HG02623 (cell line): ENCODE data around the gene MBD3.

Source experiments
- ATAC-seq: cut with Tn5 transposase; IDR thresholded peaks from one replicate; pipeline ENCODE4 v1.9.1; 2021; ENCODE audit warnings: moderate library complexity; ENCODE audit not compliant: unreplicated experiment

MBD3 gene

DNA sequence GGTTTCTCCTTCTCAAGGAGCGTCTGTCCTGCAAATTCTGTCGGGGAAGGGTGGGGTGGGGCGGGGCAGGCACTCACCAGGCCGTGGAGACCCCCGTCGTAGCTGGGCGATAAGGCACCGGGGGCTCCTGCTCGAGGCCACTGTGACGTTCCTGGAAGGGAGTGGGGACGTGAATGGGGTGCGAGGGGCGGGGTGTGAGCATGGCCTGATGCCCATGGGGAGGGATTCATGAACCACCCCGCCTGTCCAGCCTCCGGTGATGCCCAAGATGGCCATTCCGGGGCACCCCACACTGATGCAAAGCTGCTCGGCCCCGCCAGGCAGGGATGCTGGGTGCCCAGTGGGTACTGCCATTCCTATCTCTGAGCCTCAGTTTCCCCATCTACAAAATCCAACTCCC, 27.0 kb upstream of the MBD3 start:
- ATAC-seq = no peak

DNA sequence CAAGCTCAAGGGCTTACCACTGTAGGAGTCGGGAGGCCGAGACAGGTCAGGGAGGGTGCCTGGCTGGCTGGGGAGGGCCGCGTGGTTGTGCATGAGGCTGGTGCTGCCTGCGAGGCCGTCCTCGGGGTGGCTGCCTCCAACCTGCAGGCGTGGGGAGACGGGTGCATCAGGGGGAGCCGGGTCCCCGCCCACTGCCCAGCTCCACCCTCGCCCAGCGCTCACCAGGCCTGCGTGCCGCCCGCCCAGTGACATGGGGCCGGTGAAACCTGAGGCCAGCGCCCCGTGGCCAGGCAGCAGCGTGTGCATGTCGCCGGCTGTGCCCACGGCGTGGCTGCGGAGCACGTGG, 26.4 kb upstream of the MBD3 start:
- no peak for ATAC-seq

DNA sequence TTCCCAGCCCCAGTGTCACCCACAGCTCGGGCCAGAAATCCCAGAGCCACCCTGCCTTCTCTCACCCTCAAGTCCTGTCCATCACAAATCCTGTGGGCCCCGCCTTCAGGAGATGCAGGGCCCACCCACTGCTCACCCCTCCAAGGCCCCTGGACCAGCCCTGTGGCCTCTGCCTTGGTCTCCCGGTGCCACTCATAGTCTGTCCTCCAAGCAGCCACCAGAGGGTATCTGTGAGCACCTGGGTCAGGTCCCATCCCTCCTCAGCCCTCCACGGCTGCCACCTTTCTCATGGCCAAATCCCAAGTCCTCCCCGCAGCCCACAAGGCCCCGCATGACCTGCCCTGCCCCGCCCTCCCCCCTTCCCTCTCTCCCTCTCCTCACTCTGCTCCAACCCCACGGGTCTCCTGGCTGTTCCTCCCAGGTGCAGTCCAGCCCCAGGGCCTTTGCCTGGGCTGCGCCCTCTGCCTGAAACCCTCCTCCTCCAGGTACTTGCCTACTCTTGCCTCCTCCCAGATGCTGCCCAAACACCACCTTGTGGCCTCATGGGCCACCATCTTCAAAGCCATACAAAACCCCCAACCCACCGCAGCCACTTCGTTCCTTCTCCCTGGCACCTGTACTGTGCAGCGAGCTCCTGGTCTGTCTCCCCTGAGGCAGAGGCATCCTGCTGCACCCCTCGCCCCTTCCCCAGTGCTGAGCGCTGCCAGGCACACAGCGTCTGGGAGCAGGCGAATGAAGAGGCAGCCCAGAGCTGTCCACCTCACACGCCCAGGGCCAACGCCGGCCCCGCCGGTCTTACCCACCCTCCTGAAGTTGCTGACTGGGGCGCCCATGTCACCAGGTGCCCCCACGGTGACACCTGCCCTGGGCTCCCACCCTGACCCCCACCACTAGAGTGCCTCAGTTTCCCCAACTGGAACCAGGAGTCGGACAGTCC, 25.8 kb upstream of the MBD3 start:
- ATAC-seq = no peak

DNA sequence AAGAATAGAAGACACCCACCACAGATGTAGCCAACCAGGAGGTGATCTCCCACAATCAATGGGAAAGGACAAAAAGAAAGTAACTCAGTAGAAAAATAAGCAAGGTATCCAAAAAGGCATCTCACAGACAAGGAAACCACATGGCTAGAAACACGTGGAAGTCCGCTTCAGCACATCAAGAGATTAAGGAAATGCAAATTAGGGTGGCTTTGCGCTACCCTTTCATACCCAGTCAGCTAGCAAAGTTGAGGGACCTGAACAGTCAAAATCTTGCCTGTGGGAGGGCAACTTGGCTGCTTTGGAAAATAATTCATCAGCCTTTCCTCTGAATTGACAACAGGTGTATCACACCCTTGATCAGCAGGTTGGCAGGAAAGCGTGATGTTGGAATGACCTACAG, 24.2 kb upstream of the MBD3 start:
- ATAC-seq = no peak

DNA sequence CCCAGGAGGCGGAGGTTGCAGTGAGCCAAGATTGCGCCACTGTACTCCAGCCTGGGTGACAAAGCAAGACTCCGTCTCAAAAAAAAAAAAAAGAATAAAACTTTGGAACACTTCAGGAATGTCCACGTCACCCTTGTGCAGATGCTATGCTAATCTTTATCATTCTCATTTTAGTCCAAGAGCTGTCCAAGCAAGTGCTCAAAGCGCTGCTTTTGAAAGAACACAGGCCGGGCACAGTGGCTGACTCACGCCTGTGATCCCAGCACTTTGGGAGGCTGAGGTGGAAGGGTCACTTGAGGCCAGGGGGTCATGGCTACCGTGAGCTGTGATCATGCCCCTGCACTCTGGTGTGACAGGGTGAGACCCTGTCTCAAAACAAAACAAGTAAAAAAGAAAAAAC, 23.7 kb upstream of the MBD3 start:
- ATAC-seq = no peak

DNA sequence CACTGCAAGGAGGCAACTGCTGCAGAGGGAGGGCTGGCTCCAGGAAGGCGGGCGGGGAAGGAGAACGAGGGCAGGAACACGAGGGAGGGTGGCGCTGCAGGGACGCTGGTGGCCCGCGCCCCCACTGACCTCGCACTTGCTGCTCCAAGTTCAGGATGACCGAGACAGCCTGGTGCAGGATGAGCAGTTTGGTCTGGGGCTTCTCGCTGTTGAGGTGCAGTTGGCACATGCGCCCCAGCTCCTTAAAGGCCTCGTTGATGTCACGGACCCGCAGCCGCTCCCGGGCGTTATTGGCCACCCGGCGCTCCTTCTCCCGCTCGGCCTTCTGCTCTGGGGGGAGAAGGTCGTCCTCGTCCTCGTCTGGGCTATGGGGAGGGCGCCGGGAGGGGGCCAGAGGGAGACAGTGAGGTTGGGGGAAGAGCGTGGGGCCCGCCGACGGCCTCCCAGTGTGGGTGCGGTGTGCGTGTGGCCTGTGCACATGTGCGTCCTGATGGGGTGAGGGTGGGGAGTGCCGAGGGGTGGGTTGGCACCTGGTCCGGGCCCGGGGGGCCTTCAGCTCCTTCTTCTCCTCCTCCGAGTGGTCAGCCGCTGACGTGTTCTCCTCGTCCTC, 22.6 kb upstream of the MBD3 start:
- no peak for ATAC-seq

DNA sequence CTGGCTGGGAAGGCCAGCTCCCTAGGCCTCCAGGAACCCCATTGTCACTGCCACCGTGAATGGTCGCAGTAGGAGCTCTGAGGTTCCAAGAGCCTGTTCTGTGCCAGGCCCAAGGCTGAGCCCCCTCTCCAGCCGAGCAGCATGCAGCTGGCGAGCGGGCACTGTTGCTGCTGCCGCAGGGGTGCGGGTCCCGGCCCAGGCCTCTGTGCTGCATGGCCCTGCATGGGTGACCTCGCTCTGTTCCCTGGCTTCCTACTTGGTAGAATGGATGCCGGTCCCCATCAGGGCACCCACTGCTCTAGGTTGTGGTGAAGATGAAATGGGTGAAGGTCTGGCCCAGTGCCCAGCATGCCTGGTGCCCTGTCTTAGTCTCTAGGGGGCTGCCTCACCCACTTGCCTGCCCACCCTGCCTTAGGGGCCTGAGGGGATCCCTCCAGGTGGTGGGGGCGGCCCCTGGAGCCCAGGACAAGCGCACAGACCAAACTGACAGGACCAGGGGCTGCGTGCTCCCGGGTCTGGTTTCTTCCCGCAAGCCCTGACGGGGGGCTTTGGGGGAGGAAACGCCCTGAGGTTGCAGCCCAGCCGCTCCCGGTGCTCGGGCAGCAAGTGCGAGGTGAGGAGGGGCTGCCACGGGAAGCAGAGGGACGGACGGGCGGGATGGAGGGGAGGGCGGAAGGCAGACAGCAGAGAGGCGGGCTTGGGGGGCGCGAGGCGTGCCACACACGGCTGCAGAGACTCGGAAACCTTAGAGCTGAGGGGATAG, 21.3 kb upstream of the MBD3 start:
- no peak for ATAC-seq

DNA sequence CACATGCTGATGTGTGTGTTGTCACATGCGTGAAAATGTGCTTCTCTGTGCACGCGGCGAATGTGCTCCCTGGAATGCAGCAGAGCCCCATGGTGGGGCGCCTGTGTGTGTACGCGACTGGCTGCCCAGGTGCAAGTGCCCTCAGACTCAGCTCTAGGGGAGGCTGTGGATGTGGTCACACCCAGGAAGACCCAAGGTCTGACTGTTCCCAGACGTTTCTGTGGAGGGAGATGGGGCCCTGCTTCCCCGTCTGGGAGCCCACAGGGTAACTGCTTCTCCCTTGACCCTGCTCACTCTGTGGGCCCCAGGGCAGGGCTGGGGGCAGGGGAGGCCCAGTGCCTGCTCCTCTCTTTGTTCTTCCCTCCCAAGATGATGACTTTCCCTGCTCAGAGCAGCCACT, 20.5 kb upstream of the MBD3 start:
- ATAC-seq = no peak

DNA sequence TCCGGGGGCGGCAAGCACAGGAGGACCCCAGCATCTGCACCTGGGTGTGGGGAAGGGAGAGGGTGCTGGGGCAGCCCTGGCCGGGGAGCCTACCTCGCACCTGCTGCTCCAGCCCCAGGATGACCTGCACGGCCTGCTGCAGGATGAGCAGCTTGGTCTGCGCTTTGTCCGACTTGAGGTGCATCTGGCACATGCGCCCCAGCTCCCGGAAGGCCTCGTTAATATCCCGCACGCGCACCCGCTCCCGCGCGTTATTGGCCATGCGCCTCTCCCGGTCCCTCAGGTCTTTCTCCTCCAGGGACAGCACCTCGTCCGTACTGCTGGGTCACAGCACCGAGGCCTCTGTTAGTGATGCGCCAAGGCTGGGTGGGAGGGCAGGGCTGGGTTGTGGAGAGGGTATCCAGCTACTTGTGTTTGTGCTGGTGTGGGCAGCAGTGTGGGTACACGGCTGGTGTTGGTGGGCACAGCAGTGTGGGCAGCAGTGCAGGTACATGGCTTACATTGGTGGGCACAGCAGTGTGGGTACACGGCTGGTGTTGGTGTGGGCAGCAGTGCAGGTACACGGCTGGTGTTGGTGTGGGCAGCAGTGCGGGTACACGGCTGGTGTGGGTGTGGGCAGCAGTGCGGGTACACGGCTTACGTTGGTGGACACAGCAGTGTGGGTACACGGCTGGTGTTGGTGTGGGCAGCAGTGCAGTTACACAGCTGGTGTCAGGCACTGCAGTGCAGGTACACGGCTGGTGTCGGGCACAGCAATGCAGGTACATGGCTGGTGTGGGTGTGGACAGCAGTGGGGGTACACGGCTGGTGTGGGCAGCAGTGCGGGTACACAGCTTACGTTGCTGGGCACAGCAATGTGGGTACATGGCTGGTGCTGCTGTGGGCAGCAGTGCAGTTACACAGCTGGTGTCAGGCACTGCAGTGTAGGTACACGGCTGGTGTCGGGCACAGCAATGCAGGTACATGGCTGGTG, 19.7 kb upstream of the MBD3 start:
- no peak for ATAC-seq

DNA sequence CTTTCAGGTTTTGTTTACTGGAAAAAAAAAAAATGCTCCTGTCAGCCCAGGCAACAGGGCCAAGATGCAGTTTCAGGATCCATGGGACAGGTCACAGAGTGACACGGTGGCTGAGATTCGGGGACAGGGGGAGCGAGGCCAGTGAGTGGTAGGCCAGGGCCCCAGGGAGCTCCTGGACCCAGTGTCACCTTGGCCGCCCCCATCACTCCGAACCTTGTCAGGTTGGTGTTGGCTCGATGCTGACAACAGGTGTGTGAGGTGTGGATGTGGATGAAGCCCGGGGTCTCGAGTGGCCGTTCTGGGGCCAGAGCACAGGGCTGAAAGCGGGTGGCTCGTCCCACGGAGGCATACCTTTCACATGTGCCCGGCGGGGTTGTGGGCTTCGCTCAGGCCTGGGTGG, 18.7 kb upstream of the MBD3 start:
- ATAC-seq = no peak

DNA sequence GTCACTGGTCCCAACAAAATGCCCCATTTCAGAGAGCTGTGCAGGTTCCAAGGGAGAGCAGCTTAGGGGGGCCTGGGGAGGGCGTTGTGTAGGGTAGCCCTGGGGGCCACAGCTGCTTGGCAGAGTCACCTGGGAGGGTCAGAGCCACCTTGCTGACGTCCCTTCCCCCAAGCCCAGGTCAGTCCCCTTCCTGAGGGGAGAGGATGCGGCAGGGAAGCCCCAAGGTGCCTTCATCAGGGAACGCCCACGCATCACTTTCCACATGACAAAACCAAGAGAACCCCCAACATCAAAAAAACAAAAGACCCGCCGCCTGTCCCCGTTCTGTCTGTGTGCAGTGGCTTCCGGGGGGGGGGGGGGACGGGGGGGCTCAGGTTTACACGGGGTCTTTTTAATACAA, 17.9 kb upstream of the MBD3 start:
- ATAC-seq = no peak

DNA sequence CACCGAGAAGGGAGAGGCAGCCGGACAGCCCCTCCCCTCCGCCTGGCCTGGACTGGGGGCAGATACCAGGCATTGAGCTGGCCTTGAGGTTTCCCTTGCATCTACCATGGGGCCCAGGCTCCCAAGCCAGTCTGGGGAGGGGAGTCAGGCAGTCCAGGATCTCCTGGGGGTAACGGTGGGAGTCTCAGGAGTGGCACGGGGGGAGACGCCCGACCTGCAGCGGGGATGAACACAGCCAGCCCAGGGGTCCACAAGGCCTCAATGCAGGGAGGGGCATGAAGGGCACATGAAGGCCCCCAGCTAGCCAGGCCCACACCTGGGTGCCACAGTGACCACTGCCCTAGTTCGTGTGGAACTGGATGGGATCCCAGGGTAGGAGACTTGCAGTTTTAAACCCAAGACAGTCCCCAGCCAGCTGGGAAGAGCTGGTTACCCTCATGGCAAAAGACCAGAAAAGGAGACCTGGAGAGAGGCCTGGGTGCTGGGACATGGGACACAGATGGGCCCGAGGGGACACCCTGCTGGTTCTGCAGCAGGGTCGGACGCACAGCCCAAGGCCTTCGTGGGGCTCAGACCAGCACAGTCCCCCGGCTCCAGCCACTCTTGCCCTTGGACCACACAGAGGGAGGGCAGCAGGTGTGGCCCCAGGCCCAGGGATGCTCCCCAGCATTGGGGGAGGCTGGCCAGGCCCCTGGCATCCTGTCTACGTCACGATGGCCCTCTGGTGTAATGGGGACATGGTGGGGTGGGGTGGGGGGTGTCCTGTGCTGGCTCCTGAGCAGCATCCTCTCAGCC, 17.2 kb upstream of the MBD3 start:
- no peak for ATAC-seq

DNA sequence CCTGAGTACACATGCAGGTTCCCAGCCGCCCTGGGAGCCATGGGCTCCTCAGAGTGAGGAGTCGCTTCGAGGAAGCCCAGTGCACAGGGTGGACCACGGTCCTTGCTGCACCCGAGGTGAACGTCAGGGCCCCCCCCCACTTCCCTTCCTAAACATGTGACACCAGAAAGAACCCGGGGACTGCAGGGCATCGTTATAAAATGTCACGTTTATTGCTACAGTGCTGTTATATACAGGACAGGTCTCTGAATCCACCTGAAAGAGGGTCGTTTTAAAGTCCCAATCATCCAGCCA, 16.4 kb upstream of the MBD3 start:
- no peak for ATAC-seq

DNA sequence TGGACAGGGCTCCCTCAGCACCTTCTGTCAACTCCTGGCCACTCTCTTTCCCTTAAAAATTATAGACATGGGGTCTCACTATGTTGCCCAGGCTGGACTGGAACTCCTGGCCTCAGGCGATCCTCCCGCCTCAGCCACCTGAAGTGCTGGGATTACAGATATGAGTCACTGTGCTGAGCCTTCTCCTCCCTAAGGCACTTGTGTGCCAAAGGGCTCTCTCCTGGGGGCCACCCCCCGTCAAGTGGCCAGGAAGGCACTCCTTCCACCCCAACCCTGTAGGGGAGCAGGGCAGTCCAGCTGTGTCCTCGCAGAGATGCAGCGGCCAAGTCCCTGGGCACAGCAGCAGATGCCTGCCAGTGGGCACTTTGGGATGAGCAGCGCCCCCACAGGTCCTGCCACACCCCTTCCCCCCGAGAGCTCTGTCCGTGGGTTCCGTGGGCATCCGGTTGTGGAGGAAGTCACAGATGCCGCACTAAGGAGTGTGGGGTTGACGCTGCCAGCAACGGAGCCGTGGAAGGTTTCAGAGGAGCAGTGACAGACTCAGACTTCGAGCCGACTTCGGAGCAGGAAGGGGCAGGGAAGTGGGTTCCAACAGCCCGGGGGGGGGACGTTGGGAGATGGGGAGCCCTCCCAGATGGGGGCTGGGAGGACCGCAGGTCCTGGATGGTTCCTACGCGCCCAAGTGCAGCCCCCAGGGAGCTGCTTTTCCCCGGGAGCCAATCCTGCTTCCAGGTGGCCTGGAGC, 15.9 kb upstream of the MBD3 start:
- no peak for ATAC-seq

DNA sequence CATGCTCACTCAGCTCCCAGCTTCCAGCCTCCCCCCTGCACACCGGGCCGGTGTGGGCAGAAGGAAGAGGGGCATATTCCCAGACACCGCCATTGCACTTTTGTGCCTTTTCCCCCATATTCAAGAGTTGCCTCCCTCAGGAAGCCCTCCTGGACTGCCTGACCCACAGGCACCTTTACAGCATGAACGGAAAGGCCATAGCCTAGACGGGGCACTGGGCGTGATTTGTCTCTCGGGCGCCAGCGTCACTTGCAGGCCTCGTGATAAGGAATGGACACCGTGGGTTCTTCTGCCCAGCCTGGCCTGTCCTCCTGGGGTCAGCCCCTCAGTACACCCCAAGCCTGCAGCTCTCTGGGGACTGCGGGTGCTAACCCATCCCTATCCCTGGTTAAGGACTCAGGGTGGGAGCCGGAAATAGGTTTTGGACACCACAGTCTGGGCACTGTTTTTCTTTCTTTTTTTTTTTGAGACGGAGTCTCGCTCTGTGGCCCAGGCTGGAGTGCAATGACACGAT, 13.5 kb upstream of the MBD3 start:
- ATAC-seq = no peak

DNA sequence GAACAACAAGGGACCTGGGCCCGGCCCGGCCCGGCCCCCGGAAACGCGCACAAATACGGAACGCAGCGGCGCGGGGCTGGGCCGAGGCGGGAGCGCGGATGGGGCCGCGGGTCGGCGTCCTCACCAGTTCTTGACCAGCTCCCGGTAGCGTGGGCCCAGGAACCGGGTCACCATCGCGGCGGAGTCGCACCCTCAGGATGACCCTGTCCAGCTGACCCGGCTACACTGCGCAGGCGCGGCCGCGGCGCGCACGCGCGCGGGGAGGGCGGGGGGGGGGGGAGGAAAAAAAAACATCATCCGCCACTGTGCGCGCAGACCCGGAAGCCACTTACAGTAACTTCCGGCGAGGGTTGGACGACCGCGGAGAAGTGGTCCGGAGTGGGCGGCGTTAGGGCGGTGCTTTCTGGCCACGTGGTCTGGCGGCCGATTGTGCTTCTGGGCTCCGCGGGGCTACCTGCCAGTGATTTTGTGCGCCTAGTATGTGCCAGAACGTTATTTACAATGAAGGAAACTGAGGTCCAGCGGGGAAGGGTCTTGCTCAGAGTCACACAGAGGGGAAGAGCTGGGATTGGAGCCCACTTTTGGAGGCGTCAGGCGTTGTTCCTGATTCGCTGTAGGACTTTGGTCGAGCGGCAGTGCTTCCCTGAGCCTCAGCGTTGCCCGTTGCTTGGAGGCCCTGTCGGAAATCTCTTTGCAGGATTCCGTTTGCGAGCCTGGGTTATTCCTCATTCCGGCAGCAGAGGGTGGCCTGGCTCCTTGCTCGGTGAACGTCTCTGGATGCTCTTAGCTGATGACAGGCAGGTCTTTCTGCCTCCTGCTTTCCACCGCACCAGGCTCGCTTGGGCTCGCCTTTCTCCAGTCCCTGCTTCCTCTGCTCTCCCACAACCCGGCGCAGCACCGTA, 12.8 kb upstream of the MBD3 start, which contains the start of gene UQCR11:
TSS of gene UQCR11 (minus strand) at position 227 of the 902 bp plus-strand sequence. CDS start at position 174, 53 bp downstream.
- ATAC-seq = peak; percentile 83

DNA sequence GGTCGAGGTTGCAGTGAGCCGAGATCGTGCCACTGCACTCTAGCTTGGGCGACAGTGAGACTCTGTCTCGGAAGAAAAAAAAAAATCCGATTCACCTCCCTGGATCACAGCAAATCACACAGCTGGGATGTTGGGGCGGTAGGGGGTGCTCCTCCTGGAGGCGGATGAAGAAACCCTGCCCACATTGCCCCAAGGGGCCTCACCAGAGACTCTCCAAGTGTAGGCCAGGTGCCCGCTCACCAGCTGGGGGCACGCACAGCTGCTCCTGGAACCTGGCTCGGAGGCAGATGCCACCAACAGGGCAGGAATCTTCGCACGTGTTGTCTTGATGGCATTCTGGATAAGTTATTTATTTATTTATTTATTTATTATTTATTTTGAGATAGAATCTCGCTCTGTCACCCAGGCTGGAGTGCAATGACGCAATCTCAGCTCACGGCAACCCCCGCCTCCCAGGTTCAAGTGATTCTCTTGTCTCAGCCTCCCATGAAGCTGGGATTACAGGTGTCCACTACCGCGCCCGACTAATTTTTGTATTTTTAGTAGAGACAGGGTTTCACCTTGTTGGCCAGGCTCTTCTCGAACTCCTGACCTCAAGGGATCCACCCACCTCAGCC, 9.5 kb upstream of the MBD3 start:
- ATAC-seq = no peak

DNA sequence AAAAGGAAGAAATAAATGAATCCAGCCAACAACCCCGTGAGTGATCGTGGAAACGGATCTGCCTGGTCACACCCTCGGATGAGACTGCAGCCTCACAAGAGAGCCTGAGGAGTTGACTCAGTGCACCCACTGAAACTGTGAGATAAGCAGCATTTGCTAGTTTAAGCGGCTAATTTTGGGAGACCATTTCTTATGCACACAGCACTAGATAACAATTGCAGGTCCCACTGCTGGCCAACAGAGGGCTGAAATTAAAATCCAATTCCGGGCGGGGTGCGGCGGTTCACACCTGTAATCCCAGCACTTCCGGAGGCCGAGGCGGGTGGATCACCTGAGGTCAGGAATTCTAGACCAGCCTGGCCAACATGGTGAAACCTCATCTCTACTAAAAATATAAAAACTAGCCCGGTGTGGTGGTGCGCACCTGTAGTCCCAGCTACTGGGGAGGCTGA, 9.0 kb upstream of the MBD3 start:
- no peak for ATAC-seq
